CD14-positive monocyte (primary cell): ENCODE data around the gene SGCD. TPM values are rescaled to one million over a fixed set of nuclear protein-coding genes. Genes with fewer than 3 reads are reported as not detected.

ENCODE experiments used
- DNase-seq, 3 donors: peaks; one replicate each; pipeline ENCODE4 v3.0.0-alpha.2; 2011 to 2022
- H2AFZ ChIP-seq: 2 replicates; pipeline ENCODE4 v1.6.0; 2012; ENCODE audit warnings: mild to moderate bottlenecking, low read depth, low read length, inconsistent platforms; ENCODE audit not compliant: insufficient read depth, poor library complexity, severe bottlenecking
- H3K27ac ChIP-seq, 2 donors: 1 replicate in 1 of 2; 2 replicates in 1 of 2; pipeline ENCODE4 v1.5.1; 2012 to 2013; ENCODE audit warnings: low read length in 2 of 2, control low read depth in 1 of 2, inconsistent platforms in 1 of 2, low read depth in 1 of 2, mild to moderate bottlenecking in 1 of 2
- H3K27me3 ChIP-seq, 2 donors: one replicate each; pipeline versions ENCODE4 v1.6.0 to v1.6.1; 2011 to 2013; ENCODE audit warnings: low read length in 2 of 2; ENCODE audit not compliant: control insufficient read depth in 2 of 2, insufficient read depth in 2 of 2
- H3K36me3 ChIP-seq, 2 donors: replicated peaks in 1 of 2; 1 replicate in 1 of 2; 2 replicates in 1 of 2; pipeline versions ENCODE4 v1.5.1 to v1.6.1; 2012 to 2013; ENCODE audit warnings: low read length in 2 of 2, control low read depth in 1 of 2, inconsistent platforms in 1 of 2, mild to moderate bottlenecking in 1 of 2; ENCODE audit not compliant: insufficient read depth in 2 of 2, control insufficient read depth in 1 of 2
- H3K4me1 ChIP-seq, 2 donors: 1 replicate in 1 of 2; 2 replicates in 1 of 2; pipeline versions ENCODE4 v1.5.1 to v1.6.1; 2012 to 2013; ENCODE audit warnings: low read length in 2 of 2, control low read depth in 1 of 2, inconsistent platforms in 1 of 2, mild to moderate bottlenecking in 1 of 2, moderate library complexity in 1 of 2; ENCODE audit not compliant: insufficient read depth in 2 of 2, control insufficient read depth in 1 of 2
- H3K4me2 ChIP-seq: replicated peaks from 2 replicates; pipeline ENCODE3; 2012; ENCODE audit warnings: low read length, moderate library complexity, mild to moderate bottlenecking; ENCODE audit not compliant: poor library complexity, severe bottlenecking; ENCODE audit errors: extremely low read depth
- H3K4me3 ChIP-seq, 3 experiments: fragments of 200-600 bp in 1 of 3; sonication (generic) in 1 of 3; replicated peaks in 1 of 3; 1 replicate in 2 of 3; 2 replicates in 1 of 3; pipeline ENCODE4 v1.5.1; 2011 to 2013; ENCODE audit warnings: low read length in 3 of 3, mild to moderate bottlenecking in 3 of 3, control low read depth in 2 of 3, low read depth in 2 of 3, inconsistent platforms in 1 of 3, moderate library complexity in 1 of 3
- H3K79me2 ChIP-seq: 2 replicates; pipeline ENCODE4 v1.6.0; 2012; ENCODE audit warnings: mild to moderate bottlenecking, control low read depth, inconsistent platforms, low read length, moderate library complexity; ENCODE audit not compliant: insufficient read depth
- H3K9ac ChIP-seq: 2 replicates; pipeline ENCODE4 v1.6.0; 2017; ENCODE audit warnings: low read length, mild to moderate bottlenecking; ENCODE audit not compliant: insufficient read depth, poor library complexity, severe bottlenecking
- H3K9me3 ChIP-seq, 2 donors: replicated peaks in 1 of 2; 1 replicate in 1 of 2; 2 replicates in 1 of 2; pipeline versions ENCODE4 v1.5.1 to v1.6.1; 2012 to 2013; ENCODE audit warnings: low read length in 2 of 2, control low read depth in 1 of 2; ENCODE audit not compliant: control insufficient read depth in 1 of 2, insufficient read depth in 1 of 2
- H4K20me1 ChIP-seq: 2 replicates; pipeline ENCODE4 v1.6.0; 2012; ENCODE audit warnings: mild to moderate bottlenecking, low read length, control low read depth, moderate library complexity; ENCODE audit not compliant: insufficient read depth
- H3K27ac Mint-ChIP-seq, 7 donors: one replicate each; pipeline ENCODE4 v1.8.0; 2020; ENCODE audit warnings: mild to moderate bottlenecking in 7 of 7, mixed read lengths in 7 of 7, moderate library complexity in 6 of 7, inconsistent platforms in 2 of 7
- H3K27me3 Mint-ChIP-seq, 3 donors: one replicate each; pipeline ENCODE4 v1.8.0; 2021 to 2022; ENCODE audit warnings: low read depth in 3 of 3, mild to moderate bottlenecking in 3 of 3, mixed read lengths in 3 of 3, moderate library complexity in 3 of 3, inconsistent platforms in 1 of 3
- H3K36me3 Mint-ChIP-seq, 2 donors: one replicate each; pipeline ENCODE4 v1.8.0; 2020; ENCODE audit warnings: mixed read lengths in 2 of 2, inconsistent platforms in 1 of 2, mild to moderate bottlenecking in 1 of 2
- H3K4me1 Mint-ChIP-seq: one replicate; pipeline ENCODE4 v1.8.0; 2020; ENCODE audit warnings: mild to moderate bottlenecking, mixed read lengths
- H3K4me3 Mint-ChIP-seq, 2 donors: one replicate each; pipeline ENCODE4 v1.8.0; 2020; ENCODE audit warnings: mild to moderate bottlenecking in 2 of 2, mixed read lengths in 2 of 2, moderate library complexity in 1 of 2
- H3K9me3 Mint-ChIP-seq, 7 donors: one replicate each; pipeline ENCODE4 v1.8.0; 2020 to 2022; ENCODE audit warnings: mixed read lengths in 7 of 7, mild to moderate bottlenecking in 6 of 7, moderate library complexity in 6 of 7, inconsistent platforms in 2 of 7
- CTCF ChIP-seq: fragments of 200-600 bp; IDR thresholded peaks from one replicate; pipeline ENCODE4 v1.8.0; 2022; ENCODE audit warnings: antibody characterized with exemption, mild to moderate bottlenecking
- WGBS: methylation state at CpG from one replicate; pipeline ENCODE4 v1.1.5; 2013; ENCODE audit warnings: missing lambda C conversion rate; ENCODE audit not compliant: insufficient coverage; 5-methylcytosine and 5-hydroxymethylcytosine counted together
- intact Hi-C, 2 donors: fragments of 100-400 bp; cut with micrococcal nuclease; formaldehyde crosslinking; loops; one replicate each; pipeline versions ENCODE4 v1.15.0 to v1.15.1; 2023
- polyA plus RNA-seq, 3 donors: library from polyadenylated mRNA; depleted of rRNA in 1 of 3; unstranded in 2 of 3; stranded (reverse) in 1 of 3; fragments of 300-500 nt in 2 of 3; fragments of >200 nt in 1 of 3; fragmentation: Illumina TruSeq in 2 of 3; gene quantifications; 1 replicate in 2 of 3; 2 replicates in 1 of 3; pipeline ENCODE4 v1.2.3, GENCODE V29; 2012 to 2021

The SGCD gene
- polyA plus RNA-seq, 3 donors, result not detected

- Mint-ChIP-seq H3K4me1 (no peaks in the 10 kb centered on the region), H3K27me3 (no peaks in the 10 kb centered on the region), H3K4me3 (no peak overlapping the region), H3K27ac (no peak overlapping the region), H3K9me3 (peaks cover 0 to 6% (median 0%) of the 10 kb centered on the region in 7 donors), H3K36me3 (no peaks in the 10 kb centered on the region)
- H3K36me3 ChIP-seq, result no peaks in the 10 kb centered on the region
- no peak for DNase-seq
- intact Hi-C loops, result no loop called here
- H3K9me3 ChIP-seq, result peaks cover 0 to 3% of the 10 kb centered on the region in 2 donors
- no peak overlapping the region for H3K9ac ChIP-seq
- no peak overlapping the region for H3K4me2 ChIP-seq
- H3K4me3 ChIP-seq, result no peak overlapping the region
- no peaks in the 10 kb centered on the region for H3K27me3 ChIP-seq
- WGBS, result 80% methylated on average over 1 of the region's 7 CpGs
- no peaks in the 10 kb centered on the region for H4K20me1 ChIP-seq
- no peaks in the 10 kb centered on the region for H3K4me1 ChIP-seq
- no peaks in the 10 kb centered on the region for H3K79me2 ChIP-seq
- TF ChIP-seq CTCF, result no peak
- no peak overlapping the region for H3K27ac ChIP-seq
- H2AFZ ChIP-seq, result no peak overlapping the region
Measured at GRCh38 chr5:156391139-156391538, 64.2 kb downstream of the SGCD start.

- Mint-ChIP-seq H3K9me3 (peaks cover 0 to 5% (median 0%) of the 10 kb centered on the region in 7 donors), H3K36me3 (no peaks in the 10 kb centered on the region), H3K4me3 (no peak overlapping the region), H3K27me3 (no peaks in the 10 kb centered on the region), H3K27ac (no peak overlapping the region), H3K4me1 (no peaks in the 10 kb centered on the region)
- H3K9ac ChIP-seq, result no peak overlapping the region
- H3K36me3 ChIP-seq, result no peaks in the 10 kb centered on the region
- no peaks in the 10 kb centered on the region for H3K27me3 ChIP-seq
- H3K4me1 ChIP-seq, result no peaks in the 10 kb centered on the region
- H3K4me3 ChIP-seq, result no peak overlapping the region
- no peak for DNase-seq
- intact Hi-C loops, result no loop called here
- no CpG with 5 or more reads among the region's 1 CpG for WGBS
- H3K27ac ChIP-seq, result no peak overlapping the region
- no peak overlapping the region for H2AFZ ChIP-seq
- H3K9me3 ChIP-seq, result peaks cover 0 to 3% of the 10 kb centered on the region in 2 donors
- no peaks in the 10 kb centered on the region for H3K79me2 ChIP-seq
- no peak overlapping the region for H3K4me2 ChIP-seq
- no peak for TF ChIP-seq CTCF
- no peaks in the 10 kb centered on the region for H4K20me1 ChIP-seq
Measured at GRCh38 chr5:156393980-156394379, 67.0 kb downstream of the SGCD start.
